ENCODE data around the gene RELT. TPM values are rescaled to one million over a fixed set of nuclear protein-coding genes. Genes with fewer than 3 reads are reported as not detected.

The RELT gene
- total RNA-seq, 1 experiment from 2014 or later = 11.7 TPM

- CTCF ChIA-PET = interaction anchor here (0.8 to 1.3 kb wide), 2 partner anchors 9 to 61 kb away, joined by 3 read pairs; no protein-coding TSS in a partner anchor
- intact Hi-C loops (cut with micrococcal nuclease; ENCODE audit: unreplicated experiment) = no loop called here
- H3K4me1 Mint-ChIP-seq (ENCODE audit: low read depth, unreplicated experiment) = no peaks in the 10 kb centered on the region
- BruUV-seq (replicated peaks) = no TSS peak
- Histone ChIP-seq H3K27me3 (replicated peaks; ENCODE audit: control insufficient read depth, insufficient read depth, low read length) (no peaks in the 10 kb centered on the region), H3K4me3 (ENCODE audit: low read depth, low read length) (no peak overlapping the region), H3K9me3 (no peaks in the 10 kb centered on the region), H3K36me3 (ENCODE audit: control insufficient read depth, insufficient read depth, low read length) (no peaks in the 10 kb centered on the region; the same call in 1 of the 2 replicates), H3K4me1 (peaks cover 13% of the 10 kb centered on the region)
- no peak for DNase-seq
- H3K27ac Mint-ChIP-seq (ENCODE audit: unreplicated experiment) = no peak overlapping the region
- H3K9me3 Mint-ChIP-seq (ENCODE audit: unreplicated experiment) = no peaks in the 10 kb centered on the region
- POLR2A ChIA-PET = no interaction called here
- no peak overlapping the region for H3K4me3 Mint-ChIP-seq (ENCODE audit: unreplicated experiment)
- no peaks in the 10 kb centered on the region for H3K27me3 Mint-ChIP-seq (ENCODE audit: insufficient read depth, unreplicated experiment)
- peaks cover 8% of the 10 kb centered on the region for H3K36me3 Mint-ChIP-seq (ENCODE audit: insufficient read depth, unreplicated experiment)
- TF ChIP-seq CTCF (IDR thresholded peaks at IDR 0.05; ENCODE audit: insufficient read depth in 1 of 2, low read depth in 1 of 2, low read length in 1 of 2, severe bottlenecking in 1 of 2, unreplicated experiment in 1 of 2) = no peak
Measured at GRCh38 chr11:73412308-73412707, 36.1 kb downstream of the RELT start.

- BruUV-seq (replicated peaks) = no TSS peak
- Mint-ChIP-seq H3K4me3 (ENCODE audit: unreplicated experiment) (no peak overlapping the region), H3K9me3 (ENCODE audit: unreplicated experiment) (no peaks in the 10 kb centered on the region), H3K4me1 (ENCODE audit: low read depth, unreplicated experiment) (no peaks in the 10 kb centered on the region), H3K27me3 (ENCODE audit: insufficient read depth, unreplicated experiment) (no peaks in the 10 kb centered on the region), H3K27ac (ENCODE audit: unreplicated experiment) (no peak overlapping the region), H3K36me3 (ENCODE audit: insufficient read depth, unreplicated experiment) (no peaks in the 10 kb centered on the region)
- no peak for TF ChIP-seq CTCF (IDR thresholded peaks at IDR 0.05; ENCODE audit: insufficient read depth in 1 of 2, low read depth in 1 of 2, low read length in 1 of 2, severe bottlenecking in 1 of 2, unreplicated experiment in 1 of 2)
- DNase-seq = no peak
- intact Hi-C loops (cut with micrococcal nuclease; ENCODE audit: unreplicated experiment) = no loop called here
- H3K4me1 ChIP-seq = peaks cover 13% of the 10 kb centered on the region
- no peaks in the 10 kb centered on the region for H3K9me3 ChIP-seq
- no peaks in the 10 kb centered on the region for H3K27me3 ChIP-seq (replicated peaks; ENCODE audit: control insufficient read depth, insufficient read depth, low read length)
- ChIA-PET POLR2A (no interaction called here), CTCF (interaction anchor here (1.2 to 1.3 kb wide), 2 partner anchors 10 to 518 kb away, joined by 3 read pairs; no protein-coding TSS in a partner anchor)
- H3K36me3 ChIP-seq (ENCODE audit: control insufficient read depth, insufficient read depth, low read length) = no peaks in the 10 kb centered on the region
- no peak overlapping the region for H3K4me3 ChIP-seq (ENCODE audit: low read depth, low read length)
Measured at GRCh38 chr11:73413256-73413655, 37.1 kb downstream of the RELT start.

- no peak overlapping the region for H3K27ac Mint-ChIP-seq (ENCODE audit: unreplicated experiment)
- ChIA-PET CTCF (interaction anchor here (0.6 to 1.3 kb wide), 3 partner anchors 8 to 1469 kb away, joined by 3 to 4 read pairs (median 3); no protein-coding TSS in a partner anchor), POLR2A (no interaction called here)
- H3K36me3 Mint-ChIP-seq (ENCODE audit: insufficient read depth, unreplicated experiment) = no peaks in the 10 kb centered on the region
- intact Hi-C loops (cut with micrococcal nuclease; ENCODE audit: unreplicated experiment) = no loop called here
- H3K4me3 Mint-ChIP-seq (ENCODE audit: unreplicated experiment) = no peak overlapping the region
- no peaks in the 10 kb centered on the region for H3K27me3 ChIP-seq (replicated peaks; ENCODE audit: control insufficient read depth, insufficient read depth, low read length)
- H3K27me3 Mint-ChIP-seq (ENCODE audit: insufficient read depth, unreplicated experiment) = no peaks in the 10 kb centered on the region
- H3K4me1 ChIP-seq = peaks cover 13% of the 10 kb centered on the region
- no peaks in the 10 kb centered on the region for H3K36me3 ChIP-seq (ENCODE audit: control insufficient read depth, insufficient read depth, low read length)
- no peak for DNase-seq
- no peak overlapping the region for H3K4me3 ChIP-seq (ENCODE audit: low read depth, low read length)
- BruUV-seq (replicated peaks) = no TSS peak
- H3K9me3 Mint-ChIP-seq (ENCODE audit: unreplicated experiment) = no peaks in the 10 kb centered on the region
- TF ChIP-seq CTCF (IDR thresholded peaks at IDR 0.05; ENCODE audit: insufficient read depth in 1 of 2, low read depth in 1 of 2, low read length in 1 of 2, severe bottlenecking in 1 of 2, unreplicated experiment in 1 of 2) = no peak
- H3K4me1 Mint-ChIP-seq (ENCODE audit: low read depth, unreplicated experiment) = no peaks in the 10 kb centered on the region
- H3K9me3 ChIP-seq = no peaks in the 10 kb centered on the region
Measured at GRCh38 chr11:73414977-73415651, 38.9 kb downstream of the RELT start.
